Transverse colon (tissue), 4 donors: ENCODE measurements around the gene DPP8.
"Not testable (repeated sequence)": the region's sequence is repeated elsewhere in the genome, so short reads cannot be mapped to it uniquely, and the experiment has no call there.

Experiments
- CTCF ChIP-seq, 5 experiments: fragments of 200-600 bp in 3 of 5; fragments of 450-650 bp in 2 of 5; sonication (generic) in 3 of 5; IDR thresholded peaks; 1 replicate in 2 of 5; 2 replicates in 3 of 5; pipeline ENCODE4 v1.5.1; 2016 to 2017; ENCODE audit warnings: antibody characterized with exemption in 5 of 5, inconsistent platforms in 3 of 5, mild to moderate bottlenecking in 2 of 5, moderate library complexity in 1 of 5
- POLR2A ChIP-seq: fragments of 450-650 bp; IDR thresholded peaks from one replicate; pipeline ENCODE4 v1.6.1; 2016; ENCODE audit warnings: antibody characterized with exemption, mild to moderate bottlenecking, moderate library complexity
- POLR2AphosphoS5 ChIP-seq, 3 donors: sonication (generic); formaldehyde crosslinking; IDR thresholded peaks; one replicate each; pipeline ENCODE4 v1.6.1; 2016; ENCODE audit warnings: antibody characterized with exemption in 3 of 3

DNA sequence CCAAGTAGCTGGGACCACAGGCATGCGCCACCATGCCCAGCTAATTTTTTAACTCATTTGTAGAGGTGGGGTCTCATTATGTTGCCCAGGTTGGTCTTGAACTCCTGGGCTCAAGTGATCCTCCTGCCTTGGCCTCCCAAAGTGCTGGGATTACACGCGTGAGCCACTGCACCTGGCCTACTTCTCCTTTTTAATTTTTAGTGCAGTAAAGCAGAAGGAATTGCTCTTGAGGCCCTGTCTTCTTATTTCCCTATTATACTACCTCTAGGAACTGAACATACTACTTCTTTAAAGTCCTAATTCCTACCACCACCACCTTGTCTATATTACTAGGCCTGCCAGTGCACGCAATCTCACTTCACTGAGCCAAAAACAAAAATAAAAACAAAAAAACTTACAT is 62.2 kb downstream of the DPP8 start:
- TF ChIP-seq CTCF (IDR thresholded peaks at IDR 0.05); POLR2AphosphoS5 (IDR thresholded peaks at IDR 0.05); POLR2A: not testable (repeated sequence)
